Prostate gland (tissue), 2 donors: ENCODE data around the gene PYDC1. TPM values are rescaled to one million over a fixed set of nuclear protein-coding genes. Genes with fewer than 3 reads are reported as not detected.

ENCODE experiments used
- DNase-seq: peaks from one replicate; pipeline ENCODE4 v3.0.0-alpha.2; 2019; ENCODE audit warnings: low spot score
- H3K27ac ChIP-seq, 2 donors: fragments of 200-600 bp; sonication (generic); 2 replicates each; pipeline ENCODE4 v1.5.1; 2017 to 2019
- H3K27me3 ChIP-seq: fragments of 200-600 bp; sonication (generic); replicated peaks from 2 replicates; pipeline ENCODE4 v1.5.1; 2019; ENCODE audit not compliant: insufficient read depth
- H3K36me3 ChIP-seq, 2 donors: fragments of 200-600 bp; sonication (generic); 1 replicate in 1 of 2; 2 replicates in 1 of 2; pipeline versions ENCODE4 v1.5.1 to v1.8.1; 2017 to 2019
- H3K4me1 ChIP-seq: fragments of 200-600 bp; sonication (generic); replicated peaks from 2 replicates; pipeline ENCODE4 v1.5.1; 2019
- H3K4me3 ChIP-seq, 2 donors: fragments of 200-600 bp; sonication (generic); 2 replicates each; pipeline ENCODE4 v1.5.1; 2017 to 2019
- H3K9me3 ChIP-seq: fragments of 200-600 bp; sonication (generic); 2 replicates; pipeline ENCODE4 v1.5.1; 2017
- CTCF ChIP-seq, 4 experiments: fragments of 200-600 bp in 2 of 4; fragments of 450-650 bp in 2 of 4; sonication (generic) in 2 of 4; IDR thresholded peaks; 1 replicate in 3 of 4; 2 replicates in 1 of 4; pipeline ENCODE4 v1.5.1; 2016 to 2019; ENCODE audit warnings: antibody characterized with exemption in 4 of 4, mild to moderate bottlenecking in 2 of 4, moderate library complexity in 2 of 4
- POLR2A ChIP-seq: fragments of 450-650 bp; IDR thresholded peaks from one replicate; pipeline ENCODE4 v1.6.1; 2016; ENCODE audit warnings: antibody characterized with exemption, mild to moderate bottlenecking
- POLR2AphosphoS5 ChIP-seq: sonication (generic); formaldehyde crosslinking; IDR thresholded peaks from one replicate; pipeline ENCODE4 v1.6.1; 2017; ENCODE audit warnings: antibody characterized with exemption
- WGBS: methylation state at CpG from one replicate; pipeline ENCODE4 v1.1.5; 2018; 5-methylcytosine and 5-hydroxymethylcytosine counted together
- intact Hi-C: fragments of 100-400 bp; cut with DNase I; formaldehyde crosslinking; loops from one replicate; pipeline ENCODE4 v1.14.2; 2022
- total RNA-seq, 2 donors: library from RNA; depleted of rRNA; stranded (reverse); fragments of >200 nt; gene quantifications; one replicate each; pipeline ENCODE4 v1.1.0, GENCODE V29; 2016

The PYDC1 gene
- total RNA-seq, 2 donors from 2014 or later: not detected

DNA sequence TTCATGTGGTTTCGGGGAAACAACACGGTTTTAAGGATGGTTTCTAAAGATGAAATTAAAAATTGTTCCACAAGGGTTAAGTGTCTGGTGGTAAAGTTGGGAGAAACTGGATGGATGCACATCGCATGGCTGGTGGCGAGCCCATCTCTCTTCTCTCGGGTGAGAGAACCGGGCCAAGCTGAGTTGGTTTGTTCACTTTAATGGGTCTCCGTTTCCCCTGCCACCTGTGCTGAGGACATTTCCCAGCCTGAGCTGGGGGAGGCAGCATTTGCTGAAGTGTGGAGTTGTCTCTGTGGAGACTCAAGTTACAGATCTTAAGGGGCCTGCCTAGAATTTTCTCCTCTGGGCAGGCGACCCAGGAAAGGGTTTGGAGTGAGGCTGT is 29.1 kb downstream of the PYDC1 start:
- H3K4me1 ChIP-seq: peaks cover 7% of the 10 kb centered on the region
- DNase-seq: no peak
- no peaks in the 10 kb centered on the region for H3K9me3 ChIP-seq
- no peak overlapping the region for H3K4me3 ChIP-seq
- intact Hi-C loops: no loop called here
- H3K36me3 ChIP-seq: peaks cover 34 to 52% of the 10 kb centered on the region in 2 donors
- TF ChIP-seq POLR2A (no peak), POLR2AphosphoS5 (no peak), CTCF (IDR thresholded peaks at IDR 0.05) (no peak)
- 73% methylated on average over 8 of the region's 8 CpGs for WGBS
- no peak overlapping the region for H3K27ac ChIP-seq
- H3K27me3 ChIP-seq: no peaks in the 10 kb centered on the region

DNA sequence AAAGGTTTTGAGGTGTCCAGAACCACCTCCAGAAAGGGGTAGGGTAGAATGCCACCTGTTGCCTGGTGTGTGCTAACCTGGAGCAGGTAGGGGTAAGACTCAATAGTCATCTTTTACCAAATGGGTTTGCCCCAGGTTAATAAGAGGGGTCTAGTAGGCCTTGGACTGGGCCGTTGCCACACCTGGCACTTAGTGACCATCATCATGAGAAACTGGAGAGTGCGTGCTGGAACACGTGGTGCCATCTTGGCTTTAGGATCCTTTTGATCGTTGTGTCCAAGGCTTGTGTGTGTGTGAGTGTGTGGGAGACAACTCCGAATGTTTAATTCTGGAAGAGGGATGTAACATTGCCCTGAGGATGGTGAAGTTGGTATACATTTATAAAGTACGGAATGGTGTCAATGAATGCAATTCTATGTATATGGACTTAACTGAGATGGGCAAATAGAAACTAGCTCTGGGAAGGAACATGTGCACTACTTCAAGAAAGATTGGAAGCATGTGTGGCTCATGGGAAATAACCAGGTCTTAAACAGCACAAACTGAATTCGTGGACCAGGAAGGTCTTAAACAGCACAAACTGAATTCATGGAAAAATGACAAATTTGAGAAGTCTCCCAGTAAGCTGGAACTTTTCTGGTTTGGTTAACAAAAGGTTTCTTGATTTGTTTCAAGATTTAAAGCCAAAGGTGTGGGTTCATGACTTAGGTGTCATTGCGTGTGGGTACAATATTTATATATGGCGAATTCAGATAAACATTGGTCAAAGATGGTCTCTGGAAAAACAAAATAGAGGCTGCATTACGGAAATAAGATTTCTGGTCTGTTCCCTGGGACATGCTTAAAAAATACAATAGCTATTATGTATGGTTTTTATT is 29.8 kb downstream of the PYDC1 start:
- TF ChIP-seq POLR2AphosphoS5 (no peak), POLR2A (no peak), CTCF (IDR thresholded peaks at IDR 0.05) (no peak)
- Histone ChIP-seq H3K36me3 (peaks cover 34 to 51% of the 10 kb centered on the region in 2 donors), H3K4me1 (peaks cover 12% of the 10 kb centered on the region), H3K27me3 (no peaks in the 10 kb centered on the region), H3K27ac (no peak overlapping the region), H3K9me3 (no peaks in the 10 kb centered on the region), H3K4me3 (no peak overlapping the region)
- 75% methylated on average over 10 of the region's 10 CpGs for WGBS
- no peak for DNase-seq
- intact Hi-C loops: no loop called here

DNA sequence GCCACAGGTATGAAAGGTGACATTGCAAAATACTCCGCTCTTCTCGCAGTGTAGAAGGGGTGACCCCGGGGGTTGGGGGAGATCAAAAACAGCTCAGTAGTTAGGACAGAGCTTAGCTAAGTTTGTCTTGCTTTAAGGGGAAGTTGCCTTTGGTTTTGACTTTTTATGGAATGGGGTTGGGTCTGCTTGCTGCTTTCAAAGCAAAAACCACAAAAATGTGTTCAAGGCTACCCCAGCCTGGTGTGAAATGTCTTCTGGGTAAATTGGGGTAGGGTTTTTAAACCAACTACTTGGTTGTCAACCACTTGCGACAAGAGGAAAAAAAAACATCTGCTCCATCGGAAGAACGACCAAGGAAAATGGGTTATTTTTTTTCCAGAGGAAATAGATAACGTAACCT is 30.8 kb downstream of the PYDC1 start:
- WGBS: 79% methylated on average over 7 of the region's 7 CpGs
- DNase-seq: no peak
- intact Hi-C loops: no loop called here
- H3K4me1 ChIP-seq: peaks cover 15% of the 10 kb centered on the region
- no peaks in the 10 kb centered on the region for H3K9me3 ChIP-seq
- H3K27me3 ChIP-seq: no peaks in the 10 kb centered on the region
- peaks cover 34 to 41% of the 10 kb centered on the region in 2 donors for H3K36me3 ChIP-seq
- no peak overlapping the region for H3K4me3 ChIP-seq
- TF ChIP-seq POLR2AphosphoS5 (no peak), POLR2A (no peak), CTCF (IDR thresholded peaks at IDR 0.05) (no peak)
- no peak overlapping the region for H3K27ac ChIP-seq

GRCh38 chr16:31185339-31185738 is 31.6 kb downstream of the PYDC1 start:
- Histone ChIP-seq H3K9me3 (no peaks in the 10 kb centered on the region), H3K27ac (no peak overlapping the region), H3K4me1 (peaks cover 15% of the 10 kb centered on the region), H3K27me3 (no peaks in the 10 kb centered on the region), H3K36me3 (peaks cover 26 to 32% of the 10 kb centered on the region in 2 donors), H3K4me3 (no peak overlapping the region)
- no peak for DNase-seq
- no peak for TF ChIP-seq POLR2AphosphoS5
- TF ChIP-seq CTCF (IDR thresholded peaks at IDR 0.05): no peak
- TF ChIP-seq POLR2A: no peak
- WGBS: 65% methylated on average over 5 of the region's 5 CpGs
- intact Hi-C loops: no loop called here

- Histone ChIP-seq H3K27me3 (no peaks in the 10 kb centered on the region), H3K27ac (no peak overlapping the region), H3K9me3 (no peaks in the 10 kb centered on the region), H3K36me3 (peaks cover 22 to 28% of the 10 kb centered on the region in 2 donors), H3K4me3 (no peak overlapping the region), H3K4me1 (peaks cover 15% of the 10 kb centered on the region)
- no peak for TF ChIP-seq POLR2AphosphoS5
- TF ChIP-seq POLR2A: no peak
- no peak for TF ChIP-seq CTCF (IDR thresholded peaks at IDR 0.05)
- WGBS: 94% methylated on average over 14 of the region's 14 CpGs
- no peak for DNase-seq
- intact Hi-C loops: loop anchor here (5.0 kb wide), 1 partner anchor 153 kb away; the partner anchor contains the start of gene STX4
Measured at GRCh38 chr16:31184888-31185287, 32.0 kb downstream of the PYDC1 start.
